Osteoblast (primary cell): Measurements from ENCODE around the gene KLHL6. TPM values are rescaled to one million over a fixed set of nuclear protein-coding genes. Genes with fewer than 3 reads are reported as not detected.

Experiments
- DNase-seq: peaks from one replicate; pipeline ENCODE4 v3.0.0; 2011; ENCODE audit warnings: low spot score, mixed read lengths; ENCODE audit not compliant: insufficient read length; ENCODE audit errors: missing footprints
- H2AFZ ChIP-seq: 2 replicates; pipeline ENCODE4 v1.6.0; 2011; ENCODE audit warnings: mild to moderate bottlenecking, low read length
- H3K27ac ChIP-seq: 2 replicates; pipeline ENCODE4 v1.5.1; 2011; ENCODE audit warnings: mild to moderate bottlenecking, low read depth, low read length, moderate library complexity
- H3K27me3 ChIP-seq: 2 replicates; pipeline ENCODE4 v1.6.0; 2012; ENCODE audit warnings: mild to moderate bottlenecking, control low read depth, inconsistent platforms, low read length, moderate library complexity; ENCODE audit not compliant: insufficient read depth
- H3K36me3 ChIP-seq: 2 replicates; pipeline ENCODE4 v1.5.1; 2011; ENCODE audit warnings: mild to moderate bottlenecking, low read length, control low read depth, moderate library complexity; ENCODE audit not compliant: insufficient read depth
- H3K4me1 ChIP-seq: 2 replicates; pipeline ENCODE4 v1.5.1; 2011; ENCODE audit warnings: mild to moderate bottlenecking, low read length, control low read depth, moderate library complexity; ENCODE audit not compliant: insufficient read depth
- H3K4me2 ChIP-seq: 2 replicates; pipeline ENCODE4 v1.6.0; 2011; ENCODE audit warnings: mild to moderate bottlenecking, low read length; ENCODE audit not compliant: insufficient read depth
- H3K4me3 ChIP-seq: fragments of 200-600 bp; sonication (generic); 3 replicates; pipeline ENCODE4 v1.5.1; 2012; ENCODE audit warnings: mild to moderate bottlenecking, low read length, inconsistent platforms; ENCODE audit not compliant: insufficient read depth
- H3K79me2 ChIP-seq: 2 replicates; pipeline ENCODE4 v1.6.0; 2012; ENCODE audit warnings: mild to moderate bottlenecking, low read length, control low read depth, inconsistent platforms; ENCODE audit not compliant: insufficient read depth
- H3K9me3 ChIP-seq: 2 replicates; pipeline ENCODE4 v1.5.1; 2011; ENCODE audit warnings: low read depth, low read length, control low read depth
- H4K20me1 ChIP-seq: 2 replicates; pipeline ENCODE4 v1.6.0; 2012; ENCODE audit warnings: mild to moderate bottlenecking, low read length, control low read depth; ENCODE audit not compliant: insufficient read depth
- total RNA-seq: library from RNA; depleted of rRNA; stranded (reverse); fragments of >200 nt; gene quantifications from 2 replicates; pipeline ENCODE4 v1.2.3, GENCODE V29; 2012
- TF ChIP-seq, protein P1 (sequence below): IDR thresholded peaks from 2 replicates; pipeline ENCODE4 v1.5.1; 2011; ENCODE audit warnings: mild to moderate bottlenecking, low read depth, low read length, moderate library complexity; ENCODE audit errors: extremely low read depth

KLHL6 gene
- total RNA-seq, 1 donor, result under 0.01 TPM

DNA sequence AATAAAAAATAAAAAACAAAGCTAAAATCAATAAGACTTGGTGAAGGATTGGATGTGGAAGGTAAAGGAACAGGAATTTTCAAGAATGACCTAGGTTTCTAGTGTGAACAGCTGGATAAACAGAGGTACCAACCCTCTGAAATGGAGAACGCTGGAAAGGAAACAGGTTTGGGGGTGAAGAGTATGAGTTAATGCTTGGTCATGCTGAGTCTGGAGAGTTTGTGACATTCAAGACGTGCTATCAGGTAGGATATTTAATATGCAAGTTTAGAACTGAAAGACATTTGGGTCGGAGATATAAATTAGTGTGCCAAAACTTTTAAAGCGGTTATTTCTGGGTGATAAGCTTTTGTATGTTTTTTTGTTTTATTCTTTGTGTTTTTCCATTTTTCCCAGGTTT is 11.4 kb upstream of the KLHL6 start:
- Histone ChIP-seq H3K4me1 (no peaks in the 10 kb centered on the region), H3K79me2 (no peaks in the 10 kb centered on the region), H3K36me3 (no peaks in the 10 kb centered on the region), H2AFZ (no peak overlapping the region), H4K20me1 (no peaks in the 10 kb centered on the region), H3K27me3 (no peaks in the 10 kb centered on the region), H3K9me3 (no peaks in the 10 kb centered on the region), H3K4me3 (no peak overlapping the region), H3K4me2 (no peak overlapping the region), H3K27ac (no peak overlapping the region)
- no peak for DNase-seq
- TF ChIP-seq, protein P1, sequence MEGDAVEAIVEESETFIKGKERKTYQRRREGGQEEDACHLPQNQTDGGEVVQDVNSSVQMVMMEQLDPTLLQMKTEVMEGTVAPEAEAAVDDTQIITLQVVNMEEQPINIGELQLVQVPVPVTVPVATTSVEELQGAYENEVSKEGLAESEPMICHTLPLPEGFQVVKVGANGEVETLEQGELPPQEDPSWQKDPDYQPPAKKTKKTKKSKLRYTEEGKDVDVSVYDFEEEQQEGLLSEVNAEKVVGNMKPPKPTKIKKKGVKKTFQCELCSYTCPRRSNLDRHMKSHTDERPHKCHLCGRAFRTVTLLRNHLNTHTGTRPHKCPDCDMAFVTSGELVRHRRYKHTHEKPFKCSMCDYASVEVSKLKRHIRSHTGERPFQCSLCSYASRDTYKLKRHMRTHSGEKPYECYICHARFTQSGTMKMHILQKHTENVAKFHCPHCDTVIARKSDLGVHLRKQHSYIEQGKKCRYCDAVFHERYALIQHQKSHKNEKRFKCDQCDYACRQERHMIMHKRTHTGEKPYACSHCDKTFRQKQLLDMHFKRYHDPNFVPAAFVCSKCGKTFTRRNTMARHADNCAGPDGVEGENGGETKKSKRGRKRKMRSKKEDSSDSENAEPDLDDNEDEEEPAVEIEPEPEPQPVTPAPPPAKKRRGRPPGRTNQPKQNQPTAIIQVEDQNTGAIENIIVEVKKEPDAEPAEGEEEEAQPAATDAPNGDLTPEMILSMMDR, result no peak

DNA sequence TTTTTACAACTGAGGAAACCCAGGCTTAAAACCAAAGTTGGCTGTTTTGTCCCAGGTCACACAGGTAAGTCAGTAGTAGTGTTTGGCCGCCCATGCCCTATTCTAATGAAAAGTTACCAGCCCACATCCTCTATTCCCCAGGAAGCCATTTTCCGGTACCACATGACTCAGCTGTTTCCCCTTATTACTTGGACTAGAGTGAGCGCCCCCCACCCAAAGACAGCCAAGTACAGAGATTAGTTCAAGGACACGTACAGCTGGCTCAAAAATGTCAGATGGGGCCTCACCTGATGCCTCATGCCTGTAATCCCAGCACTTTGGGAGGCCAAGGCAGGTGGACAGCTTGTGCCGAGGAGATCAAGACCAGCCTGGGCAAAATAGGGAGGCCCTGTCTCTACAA is 8.5 kb upstream of the KLHL6 start:
- Histone ChIP-seq H3K27ac (no peak overlapping the region), H2AFZ (no peak overlapping the region), H3K4me2 (no peak overlapping the region), H4K20me1 (no peaks in the 10 kb centered on the region), H3K36me3 (no peaks in the 10 kb centered on the region), H3K79me2 (no peaks in the 10 kb centered on the region), H3K27me3 (no peaks in the 10 kb centered on the region), H3K9me3 (no peaks in the 10 kb centered on the region), H3K4me1 (no peaks in the 10 kb centered on the region), H3K4me3 (no peak overlapping the region)
- DNase-seq, result no peak
- TF ChIP-seq, protein P1, result no peak

DNA sequence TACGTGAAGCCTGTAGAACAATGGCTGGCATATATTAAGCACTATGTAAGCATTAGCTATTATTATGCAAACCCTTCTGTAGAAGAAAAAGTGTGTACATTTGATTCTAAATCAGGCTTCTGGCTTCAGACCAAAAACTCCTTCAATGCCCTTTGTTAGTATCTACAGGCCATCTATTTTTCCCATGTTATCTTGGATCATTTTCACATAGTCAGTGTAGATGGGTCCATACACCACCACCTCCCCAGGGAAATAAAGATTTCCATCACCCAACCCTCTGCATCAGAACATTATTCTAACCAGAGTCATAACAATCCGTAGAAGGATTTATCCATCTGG is 8.0 kb upstream of the KLHL6 start:
- Histone ChIP-seq H3K27ac (no peak overlapping the region), H3K27me3 (no peaks in the 10 kb centered on the region), H3K36me3 (no peaks in the 10 kb centered on the region), H3K4me2 (no peak overlapping the region), H2AFZ (no peak overlapping the region), H3K4me1 (no peaks in the 10 kb centered on the region), H3K79me2 (no peaks in the 10 kb centered on the region), H3K9me3 (no peaks in the 10 kb centered on the region), H3K4me3 (no peak overlapping the region), H4K20me1 (no peaks in the 10 kb centered on the region)
- TF ChIP-seq, protein P1, result no peak
- DNase-seq, result no peak

DNA sequence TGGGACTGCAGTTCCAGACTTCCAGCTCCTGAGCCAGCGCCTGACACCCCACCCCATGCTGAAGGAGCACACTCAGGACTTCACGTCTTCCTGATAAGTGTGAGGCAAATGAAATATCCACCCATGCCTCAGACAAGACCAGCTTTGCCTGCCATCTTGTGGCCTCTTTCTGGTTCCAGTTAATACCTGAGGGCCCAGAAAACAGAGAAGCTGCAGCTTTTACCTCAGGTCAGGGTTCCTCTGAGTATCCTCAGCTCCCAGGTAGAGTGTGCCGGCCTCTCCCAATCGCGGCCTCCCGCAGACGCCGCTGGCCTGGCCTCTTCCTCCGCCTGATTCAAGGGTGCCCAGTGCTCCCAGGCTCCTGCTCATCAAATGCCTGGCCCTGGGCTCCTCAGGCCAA is 5.1 kb upstream of the KLHL6 start:
- no peaks in the 10 kb centered on the region for H3K36me3 ChIP-seq
- no peak overlapping the region for H3K4me2 ChIP-seq
- TF ChIP-seq, protein P1, result peak; percentile 24
- no peak overlapping the region for H3K27ac ChIP-seq
- no peak for DNase-seq
- no peaks in the 10 kb centered on the region for H3K79me2 ChIP-seq
- H3K27me3 ChIP-seq, result no peaks in the 10 kb centered on the region
- no peaks in the 10 kb centered on the region for H4K20me1 ChIP-seq
- no peaks in the 10 kb centered on the region for H3K4me1 ChIP-seq
- no peaks in the 10 kb centered on the region for H3K9me3 ChIP-seq
- H2AFZ ChIP-seq, result no peak overlapping the region
- no peak overlapping the region for H3K4me3 ChIP-seq
